HG02763 (cell line): ENCODE data around the gene PPP1R8.
"Not testable (repeated sequence)": the region's sequence is repeated elsewhere in the genome, so short reads cannot be mapped to it uniquely, and the experiment has no call there.

Experiments used
- ATAC-seq: cut with Tn5 transposase; IDR thresholded peaks from one replicate; pipeline ENCODE4 v1.9.1; 2021; ENCODE audit warnings: mild to moderate bottlenecking, moderate library complexity; ENCODE audit not compliant: unreplicated experiment

The PPP1R8 gene

GRCh38 chr1:27831568-27832410 is 1.2 kb downstream of the PPP1R8 start:
- no peak for ATAC-seq

DNA sequence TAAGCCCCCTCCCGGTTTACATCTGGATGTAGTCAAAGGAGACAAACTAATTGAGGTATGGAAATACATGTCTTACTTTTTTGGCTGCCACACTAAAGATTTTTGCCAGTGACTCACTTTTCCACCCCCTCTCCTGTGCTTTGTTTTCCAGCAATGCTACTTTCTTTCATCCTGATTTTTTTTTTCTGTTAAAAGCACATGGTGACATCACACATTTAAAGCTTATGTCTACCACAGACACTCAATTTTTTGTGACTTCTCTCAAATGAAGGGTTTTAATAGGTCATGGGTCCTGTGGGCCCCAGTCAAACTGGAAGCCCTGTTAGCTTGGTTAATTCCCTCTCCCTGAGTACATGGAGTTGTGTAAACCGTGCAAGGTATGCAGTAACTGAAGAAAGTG is 2.2 kb downstream of the PPP1R8 start:
- ATAC-seq, result no peak

GRCh38 chr1:27833470-27833869 is 2.9 kb downstream of the PPP1R8 start:
- no peak for ATAC-seq

DNA sequence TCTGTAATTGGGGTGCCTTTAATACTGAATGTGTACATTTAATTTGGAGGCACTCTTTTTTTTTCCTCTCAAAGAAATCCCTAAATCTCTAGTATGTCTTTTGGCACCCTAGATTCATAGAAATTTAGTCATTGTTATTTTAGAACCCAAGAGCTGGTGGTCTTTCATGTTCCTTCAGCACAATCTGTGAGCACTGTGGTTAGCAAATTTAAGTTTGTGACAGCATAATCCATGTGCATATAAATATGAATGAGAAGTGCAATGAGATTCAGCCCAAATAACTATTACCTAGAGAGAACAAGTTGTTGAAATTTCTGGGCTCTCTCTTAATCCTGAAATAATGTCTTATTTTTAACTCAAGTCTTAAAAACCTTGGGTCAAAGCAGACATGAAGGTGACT is 4.5 kb downstream of the PPP1R8 start:
- no peak for ATAC-seq

- no peak for ATAC-seq
Measured at GRCh38 chr1:27835501-27835900, 4.9 kb downstream of the PPP1R8 start.

DNA sequence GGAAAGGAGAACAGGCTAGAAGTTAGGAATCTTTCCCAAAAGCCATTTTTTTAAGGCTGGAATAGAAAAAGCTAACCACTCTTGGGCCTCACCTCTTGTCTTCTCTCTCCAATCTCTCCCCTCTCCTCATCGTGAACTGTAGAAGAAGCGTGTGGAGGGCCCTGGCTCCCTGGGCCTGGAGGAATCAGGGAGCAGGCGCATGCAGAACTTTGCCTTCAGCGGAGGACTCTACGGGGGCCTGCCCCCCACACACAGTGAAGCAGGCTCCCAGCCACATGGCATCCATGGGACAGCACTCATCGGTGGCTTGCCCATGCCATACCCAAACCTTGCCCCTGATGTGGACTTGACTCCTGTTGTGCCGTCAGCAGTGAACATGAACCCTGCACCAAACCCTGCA is 19.4 kb downstream of the PPP1R8 start:
- ATAC-seq, result no peak

- ATAC-seq, result no peak
Measured at GRCh38 chr1:27855085-27855484, 24.5 kb downstream of the PPP1R8 start.

GRCh38 chr1:27856561-27857343 is 26.2 kb downstream of the PPP1R8 start:
- ATAC-seq, result no peak

DNA sequence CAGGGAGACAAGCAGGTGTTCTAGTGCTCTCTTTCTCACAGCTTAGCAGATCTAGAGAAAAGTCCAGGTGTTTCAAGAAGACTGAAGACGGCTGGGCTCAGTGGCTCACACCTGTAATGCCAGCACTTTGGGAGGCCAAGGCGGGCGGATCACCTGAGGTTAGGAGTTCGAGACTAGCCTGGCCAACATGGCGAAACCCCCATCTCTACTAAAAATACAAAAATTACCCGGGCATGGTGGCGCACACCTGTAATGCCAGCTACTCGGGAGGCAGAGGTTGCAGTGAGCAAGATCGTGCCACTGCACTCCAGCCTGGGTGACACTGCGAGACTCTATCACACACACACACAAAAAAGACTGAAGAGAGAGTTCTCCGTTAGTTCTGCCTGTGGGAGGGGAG is 27.0 kb downstream of the PPP1R8 start:
- not testable (repeated sequence) for ATAC-seq

- ATAC-seq, result no peak
Measured at GRCh38 chr1:27858072-27858948, 27.7 kb downstream of the PPP1R8 start.

DNA sequence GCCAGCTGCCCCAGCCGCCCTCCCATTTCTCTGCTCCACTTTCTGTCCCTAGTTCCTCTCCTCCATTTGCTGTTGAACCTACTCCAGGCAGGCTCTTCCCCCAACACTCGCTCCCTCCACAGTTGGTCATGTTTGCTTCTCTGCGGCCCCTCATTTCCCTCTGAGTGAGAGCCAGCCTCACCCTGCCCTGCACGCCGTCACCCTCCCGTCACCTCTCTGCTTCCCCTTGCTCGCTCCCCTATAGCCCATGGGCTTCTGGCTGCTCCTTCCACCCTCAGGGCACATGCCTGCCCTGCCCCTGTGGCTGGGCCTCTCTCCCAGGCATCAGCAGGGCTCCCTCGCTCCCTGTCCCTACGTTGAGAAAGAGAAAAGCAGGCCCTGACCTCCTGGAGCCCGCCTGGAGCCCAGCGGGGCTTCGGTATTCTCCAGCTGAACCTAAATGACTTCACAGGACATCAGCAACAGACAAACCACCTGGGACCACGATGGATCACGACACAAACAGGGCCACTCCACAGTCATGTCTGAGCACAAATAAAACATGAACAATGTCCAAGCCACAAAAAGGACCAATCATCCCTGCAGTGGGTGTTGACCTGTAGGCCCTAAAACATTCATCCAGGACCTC is 28.5 kb downstream of the PPP1R8 start:
- ATAC-seq, result no peak

DNA sequence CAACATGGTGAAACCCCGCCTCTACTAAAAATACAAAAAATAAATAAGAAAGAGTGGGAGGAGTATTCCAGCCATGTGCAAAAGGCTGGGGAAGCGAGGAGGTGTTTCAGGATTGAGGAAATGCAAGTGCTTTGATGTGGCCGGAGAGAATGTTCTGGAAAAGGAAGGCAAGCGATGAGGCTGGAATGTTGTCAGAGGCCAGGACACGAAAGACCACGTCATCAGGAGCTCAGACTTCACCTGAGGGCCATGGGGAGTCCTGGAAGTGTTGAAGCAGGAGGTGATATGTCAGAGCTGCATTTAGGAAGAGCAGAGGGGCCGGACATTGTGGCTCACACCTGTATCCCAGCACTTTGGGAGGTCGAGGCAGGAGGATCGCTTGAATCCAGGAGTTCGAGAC is 30.9 kb downstream of the PPP1R8 start:
- ATAC-seq, result no peak

- no peak for ATAC-seq
Measured at GRCh38 chr1:27862004-27862403, 31.4 kb downstream of the PPP1R8 start.

DNA sequence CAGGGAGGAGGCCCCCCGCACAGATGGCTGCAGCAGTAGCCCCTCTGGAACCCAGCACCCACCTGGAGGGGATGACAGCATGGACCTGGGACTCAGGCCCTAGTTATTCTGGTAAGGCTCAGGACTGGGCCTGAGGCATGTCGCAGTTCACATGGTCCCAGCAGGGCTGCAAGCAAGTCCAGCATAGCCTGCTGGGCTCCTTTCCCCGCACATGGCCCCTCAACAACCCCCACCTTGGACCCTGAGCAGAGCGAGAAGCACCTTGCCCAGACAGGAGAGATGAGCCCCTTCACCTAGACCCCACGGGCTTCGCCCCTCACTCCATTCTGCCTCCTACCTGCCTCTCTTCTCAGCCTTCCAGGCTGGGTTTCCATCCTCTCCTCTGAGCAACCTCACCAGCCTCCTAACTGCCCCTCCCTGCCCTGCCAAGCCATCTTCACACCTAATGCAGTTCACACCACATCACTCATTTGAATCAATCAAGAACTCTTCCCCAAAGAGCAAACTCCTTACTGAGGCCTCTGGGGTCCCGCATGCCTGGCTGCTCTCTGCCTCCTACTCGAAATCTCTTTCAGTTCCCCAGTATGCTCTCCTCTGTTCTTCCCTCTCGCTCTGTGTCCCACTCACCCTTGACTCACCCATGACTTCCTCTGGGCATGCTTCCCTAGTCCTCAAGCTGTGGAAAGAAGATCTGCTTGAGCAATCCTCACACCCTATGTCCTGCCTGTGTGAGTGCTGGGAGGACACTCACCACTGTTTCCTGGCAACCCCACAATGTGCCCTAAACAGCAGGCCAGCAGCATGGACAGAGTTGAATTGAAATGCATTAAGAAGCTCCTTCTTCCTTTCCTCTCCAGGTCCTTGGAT is 32.3 kb downstream of the PPP1R8 start:
- no peak for ATAC-seq

- no peak for ATAC-seq
Measured at GRCh38 chr1:27863538-27863915, 32.9 kb downstream of the PPP1R8 start.

- no peak for ATAC-seq
Measured at GRCh38 chr1:27864264-27864895, 33.8 kb downstream of the PPP1R8 start.

GRCh38 chr1:27865821-27866220 is 35.2 kb downstream of the PPP1R8 start:
- no peak for ATAC-seq

DNA sequence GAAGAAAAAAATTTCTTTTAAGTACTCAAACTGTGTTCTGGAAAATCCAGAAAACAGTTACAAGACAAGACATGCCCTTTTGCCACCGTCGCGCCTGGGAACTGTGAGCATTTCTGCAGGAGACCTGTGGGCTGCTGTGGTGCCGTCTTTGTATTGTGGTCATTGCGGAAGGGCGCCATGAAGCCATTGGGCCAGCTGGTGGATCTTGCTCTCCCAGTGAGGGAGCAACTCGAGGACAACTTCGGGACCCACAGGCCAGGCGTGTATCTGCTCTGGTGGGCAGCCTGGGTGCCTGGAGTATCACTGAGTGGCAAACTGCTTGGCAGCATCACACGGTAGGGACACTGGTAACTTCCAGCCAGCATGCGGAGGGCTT is 38.0 kb downstream of the PPP1R8 start:
- ATAC-seq, result no peak

GRCh38 chr1:27868932-27869718 is 38.5 kb downstream of the PPP1R8 start:
- ATAC-seq, result no peak
